HL-60 (cell line): ENCODE results near the gene PTPRN2.

Experiments
- DNase-seq, 2 experiments: peaks; one replicate each; pipeline ENCODE4 v3.0.0-alpha.2; 2010 to 2020; ENCODE audit warnings: low read depth in 1 of 2, low spot score in 1 of 2
- H3K27ac ChIP-seq: fragments of 250-450 bp; sonication (Bioruptor Pico); replicated peaks from 2 replicates; pipeline ENCODE4 v1.5.1; 2020; ENCODE audit warnings: mild to moderate bottlenecking, moderate library complexity
- H3K27me3 ChIP-seq: fragments of 250-450 bp; sonication (Bioruptor Pico); 2 replicates; pipeline ENCODE4 v1.5.1; 2021; ENCODE audit warnings: mild to moderate bottlenecking, moderate library complexity; ENCODE audit not compliant: insufficient read depth, poor library complexity, severe bottlenecking
- H3K4me3 ChIP-seq: replicated peaks from 2 replicates; pipeline ENCODE4 v1.5.1; 2011; ENCODE audit warnings: mild to moderate bottlenecking, control low read depth, low read length; ENCODE audit not compliant: insufficient read depth
- CTCF ChIP-seq: IDR thresholded peaks from one replicate; pipeline ENCODE4 v1.5.1; 2011; ENCODE audit warnings: low read length, control low read depth, inconsistent platforms; ENCODE audit not compliant: insufficient read depth
- GABPA ChIP-seq: IDR thresholded peaks from 2 replicates; pipeline ENCODE4 v1.6.1; 2012; ENCODE audit warnings: low read depth
- POLR2AphosphoS5 ChIP-seq: IDR thresholded peaks from 2 replicates; pipeline ENCODE4 v1.6.1; 2012; ENCODE audit warnings: low read depth
- REST ChIP-seq: IDR thresholded peaks from 2 replicates; pipeline ENCODE4 v1.6.1; 2012; ENCODE audit warnings: low read depth; ENCODE audit not compliant: insufficient replicate concordance
- SPI1 ChIP-seq: IDR thresholded peaks from 2 replicates; pipeline ENCODE4 v1.6.1; 2012; ENCODE audit warnings: low read depth, mild to moderate bottlenecking, borderline replicate concordance

The PTPRN2 gene

GRCh38 chr7:157867685-157868305 lies 719.8 kb downstream of the PTPRN2 start:
- no peak overlapping the region for H3K4me3 ChIP-seq
- H3K27me3 ChIP-seq, result no peaks in the 10 kb centered on the region
- DNase-seq, result no peak
- TF ChIP-seq GABPA (no peak), CTCF (no peak), SPI1 (no peak), REST (no peak), POLR2AphosphoS5 (no peak)
- H3K27ac ChIP-seq, result no peak overlapping the region

GRCh38 chr7:157866336-157866924 lies 721.2 kb downstream of the PTPRN2 start:
- Histone ChIP-seq H3K4me3 (no peak overlapping the region), H3K27ac (no peak overlapping the region), H3K27me3 (no peaks in the 10 kb centered on the region)
- TF ChIP-seq CTCF (no peak), REST (no peak), SPI1 (no peak), GABPA (no peak), POLR2AphosphoS5 (no peak)
- DNase-seq, result no peak

GRCh38 chr7:157865351-157866165 lies 722.1 kb downstream of the PTPRN2 start:
- no peaks in the 10 kb centered on the region for H3K27me3 ChIP-seq
- no peak for TF ChIP-seq POLR2AphosphoS5
- TF ChIP-seq CTCF, result no peak
- no peak for TF ChIP-seq SPI1
- TF ChIP-seq REST, result no peak
- TF ChIP-seq GABPA, result no peak
- no peak for DNase-seq
- no peak overlapping the region for H3K27ac ChIP-seq
- no peak overlapping the region for H3K4me3 ChIP-seq
